Tibial artery (tissue), 4 donors: ENCODE results near the gene PARVA.

Experiments used
- DNase-seq, 2 donors: peaks; one replicate each; pipeline ENCODE4 v3.0.0-alpha.2; 2019
- H3K27ac ChIP-seq, 2 donors: fragments of 200-600 bp; sonication (generic) in 1 of 2; 1 replicate in 1 of 2; 2 replicates in 1 of 2; pipeline ENCODE4 v1.5.1; 2018 to 2019; ENCODE audit warnings: mild to moderate bottlenecking in 1 of 2
- H3K27me3 ChIP-seq, 2 donors: fragments of 200-600 bp; sonication (generic) in 1 of 2; one replicate each; pipeline versions ENCODE4 v1.5.1 to v1.6.0; 2016 to 2019
- H3K36me3 ChIP-seq, 3 donors: fragments of 200-600 bp; sonication (generic) in 2 of 3; one replicate each; pipeline ENCODE4 v1.5.1; 2016 to 2019; ENCODE audit warnings: mild to moderate bottlenecking in 2 of 3
- H3K4me1 ChIP-seq, 4 donors: fragments of 200-600 bp; sonication (generic) in 2 of 4; 1 replicate in 3 of 4; 2 replicates in 1 of 4; pipeline ENCODE4 v1.5.1; 2016 to 2019
- H3K4me3 ChIP-seq, 2 donors: fragments of 200-600 bp; sonication (generic) in 1 of 2; 1 replicate in 1 of 2; 2 replicates in 1 of 2; pipeline ENCODE4 v1.5.1; 2018 to 2019; ENCODE audit warnings: mild to moderate bottlenecking in 2 of 2
- H3K9me3 ChIP-seq, 3 donors: fragments of 200-600 bp; sonication (generic) in 1 of 3; one replicate each; pipeline ENCODE4 v1.5.1; 2016 to 2019
- intact Hi-C: fragments of 100-400 bp; cut with DNase I; formaldehyde crosslinking; loops from one replicate; pipeline ENCODE4 v1.15.0; 2023; ENCODE audit warnings: low total_unique reads
- TF ChIP-seq, protein P1 (sequence below), 2 experiments: fragments of 200-600 bp in 1 of 2; fragments of 450-650 bp in 1 of 2; IDR thresholded peaks; one replicate each; pipeline ENCODE4 v1.5.1; 2017 to 2019; ENCODE audit warnings: antibody characterized with exemption in 2 of 2, mild to moderate bottlenecking in 1 of 2, moderate library complexity in 1 of 2

PARVA gene

DNA sequence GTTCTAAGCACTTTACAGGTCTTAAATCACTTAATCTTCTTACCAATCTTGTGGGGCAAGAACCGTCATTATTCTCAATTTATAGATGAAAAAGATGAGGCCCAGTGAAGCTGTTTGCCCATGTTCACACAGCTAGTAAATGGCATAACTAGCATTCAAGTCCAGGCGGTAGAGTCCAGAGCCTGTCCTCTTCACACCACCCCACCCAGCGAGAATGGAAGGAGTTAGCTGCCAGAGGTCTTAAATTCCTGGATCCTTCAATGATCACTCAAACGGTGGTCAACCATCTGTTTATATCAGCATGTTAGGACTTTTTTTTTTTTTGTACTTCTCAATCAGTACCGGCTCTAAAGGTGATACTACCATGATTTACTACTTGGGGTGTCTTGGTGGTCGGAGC lies 43.3 kb downstream of the PARVA start:
- H3K4me3 ChIP-seq = no peak overlapping the region
- no peaks in the 10 kb centered on the region for H3K27me3 ChIP-seq
- DNase-seq = no peak
- TF ChIP-seq, protein P1, sequence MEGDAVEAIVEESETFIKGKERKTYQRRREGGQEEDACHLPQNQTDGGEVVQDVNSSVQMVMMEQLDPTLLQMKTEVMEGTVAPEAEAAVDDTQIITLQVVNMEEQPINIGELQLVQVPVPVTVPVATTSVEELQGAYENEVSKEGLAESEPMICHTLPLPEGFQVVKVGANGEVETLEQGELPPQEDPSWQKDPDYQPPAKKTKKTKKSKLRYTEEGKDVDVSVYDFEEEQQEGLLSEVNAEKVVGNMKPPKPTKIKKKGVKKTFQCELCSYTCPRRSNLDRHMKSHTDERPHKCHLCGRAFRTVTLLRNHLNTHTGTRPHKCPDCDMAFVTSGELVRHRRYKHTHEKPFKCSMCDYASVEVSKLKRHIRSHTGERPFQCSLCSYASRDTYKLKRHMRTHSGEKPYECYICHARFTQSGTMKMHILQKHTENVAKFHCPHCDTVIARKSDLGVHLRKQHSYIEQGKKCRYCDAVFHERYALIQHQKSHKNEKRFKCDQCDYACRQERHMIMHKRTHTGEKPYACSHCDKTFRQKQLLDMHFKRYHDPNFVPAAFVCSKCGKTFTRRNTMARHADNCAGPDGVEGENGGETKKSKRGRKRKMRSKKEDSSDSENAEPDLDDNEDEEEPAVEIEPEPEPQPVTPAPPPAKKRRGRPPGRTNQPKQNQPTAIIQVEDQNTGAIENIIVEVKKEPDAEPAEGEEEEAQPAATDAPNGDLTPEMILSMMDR (IDR thresholded peaks at IDR 0.05) = no peak
- H3K9me3 ChIP-seq = no peaks in the 10 kb centered on the region
- H3K36me3 ChIP-seq = no peaks in the 10 kb centered on the region
- H3K27ac ChIP-seq = no peak overlapping the region
- intact Hi-C loops = no loop called here
- H3K4me1 ChIP-seq = peaks cover 0 to 48% (median 17%) of the 10 kb centered on the region in 4 donors

DNA sequence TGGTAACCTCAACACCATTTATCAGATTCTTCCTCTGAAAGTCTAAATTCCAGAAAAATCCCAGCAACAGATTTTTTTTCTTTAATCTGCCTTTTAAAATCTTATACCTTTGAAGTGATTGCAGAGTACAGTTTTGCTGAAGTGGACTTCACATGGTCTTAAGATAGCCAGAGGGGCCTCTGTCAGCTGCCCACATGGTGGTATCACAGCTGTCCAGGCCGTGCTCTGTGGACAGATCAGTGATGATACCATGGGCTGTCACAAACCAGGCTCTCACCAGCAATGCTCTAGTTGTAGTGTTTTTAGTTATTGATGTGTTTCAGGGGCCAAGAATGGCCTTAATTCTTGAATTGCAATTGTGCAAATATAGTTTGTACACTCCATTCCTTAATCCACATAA lies 44.0 kb downstream of the PARVA start:
- Histone ChIP-seq H3K27me3 (no peaks in the 10 kb centered on the region), H3K27ac (no peak overlapping the region), H3K4me3 (no peak overlapping the region), H3K36me3 (no peaks in the 10 kb centered on the region), H3K4me1 (peaks cover 0 to 41% (median 16%) of the 10 kb centered on the region in 4 donors), H3K9me3 (no peaks in the 10 kb centered on the region)
- TF ChIP-seq, protein P1 (IDR thresholded peaks at IDR 0.05) = no peak
- no peak for DNase-seq
- intact Hi-C loops = no loop called here

DNA sequence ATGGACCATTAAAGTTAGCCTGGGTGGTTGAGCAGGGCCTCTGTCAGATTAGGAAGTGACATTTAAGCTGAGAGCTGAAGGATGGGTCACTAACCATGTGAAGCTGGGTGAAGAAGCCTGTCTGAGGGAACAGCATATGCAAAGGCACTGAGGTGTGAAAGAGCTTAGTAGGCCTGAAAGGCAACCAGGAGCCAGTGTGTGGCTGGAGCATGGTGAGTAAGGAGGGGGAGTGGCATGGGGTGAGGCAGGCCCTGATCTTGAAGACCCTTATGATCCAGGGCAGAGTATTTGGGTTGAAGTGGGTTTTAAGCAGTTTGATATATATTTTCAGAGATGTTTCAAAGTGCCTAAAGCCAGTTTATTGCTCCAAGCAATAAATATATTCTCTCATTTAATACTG lies 48.8 kb downstream of the PARVA start:
- H3K27me3 ChIP-seq = no peaks in the 10 kb centered on the region
- H3K4me1 ChIP-seq = peaks cover 0 to 45% (median 13%) of the 10 kb centered on the region in 4 donors
- H3K9me3 ChIP-seq = no peaks in the 10 kb centered on the region
- intact Hi-C loops = no loop called here
- no peak overlapping the region for H3K4me3 ChIP-seq
- DNase-seq = no peak
- no peaks in the 10 kb centered on the region for H3K36me3 ChIP-seq
- TF ChIP-seq, protein P1 (IDR thresholded peaks at IDR 0.05) = no peak
- H3K27ac ChIP-seq = no peak overlapping the region

DNA sequence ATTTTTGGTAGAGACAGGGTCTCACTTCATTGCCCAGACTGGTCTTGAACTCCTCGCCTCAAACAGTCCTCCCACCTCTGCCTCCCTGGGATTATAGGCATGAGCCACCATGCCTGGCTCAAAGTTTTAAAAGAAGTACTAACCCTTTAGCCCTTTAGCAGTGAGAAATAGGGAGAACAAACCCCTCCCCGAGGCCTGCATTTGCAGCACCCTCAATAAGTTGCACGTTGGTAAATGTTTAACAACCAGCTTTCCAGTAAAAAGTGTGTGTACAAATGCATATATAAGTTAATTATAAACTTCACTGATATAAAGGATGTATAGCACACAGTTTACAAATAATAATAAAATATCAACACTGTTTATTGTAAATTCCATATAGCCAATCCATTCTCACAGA lies 51.8 kb downstream of the PARVA start:
- Histone ChIP-seq H3K4me3 (no peak overlapping the region), H3K4me1 (peaks cover 0 to 59% (median 42%) of the 10 kb centered on the region in 4 donors), H3K9me3 (no peaks in the 10 kb centered on the region), H3K36me3 (no peaks in the 10 kb centered on the region), H3K27me3 (no peaks in the 10 kb centered on the region), H3K27ac (peak overlapping the region in 1 of 2 donors; percentile 12)
- no peak for DNase-seq
- intact Hi-C loops = no loop called here
- TF ChIP-seq, protein P1 (IDR thresholded peaks at IDR 0.05) = no peak

DNA sequence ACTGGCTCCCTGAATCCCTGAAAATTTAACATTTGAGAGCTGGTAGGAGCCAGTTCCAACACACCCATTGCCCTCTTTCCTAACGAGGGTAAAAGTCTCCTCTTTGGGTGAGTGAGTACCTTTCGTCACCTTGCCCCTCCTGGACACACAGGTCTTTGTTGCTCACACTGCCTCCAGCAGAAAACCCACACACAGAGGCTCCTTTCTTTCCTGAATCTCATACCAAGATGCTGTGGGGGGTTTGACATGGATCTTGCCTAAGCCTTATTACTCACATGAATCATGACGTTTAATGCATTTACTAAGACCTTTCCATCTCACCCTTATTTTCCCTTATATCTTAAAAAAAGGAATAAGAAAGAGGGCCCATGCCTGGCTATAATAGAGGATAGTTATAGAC lies 53.0 kb downstream of the PARVA start:
- H3K4me1 ChIP-seq = peaks cover 0 to 68% (median 54%) of the 10 kb centered on the region in 4 donors
- H3K27me3 ChIP-seq = no peaks in the 10 kb centered on the region
- no peak overlapping the region for H3K4me3 ChIP-seq

More for the DNA sequence above, 53.0 kb downstream of the PARVA start:
- H3K9me3 ChIP-seq = no peaks in the 10 kb centered on the region
- H3K36me3 ChIP-seq = no peaks in the 10 kb centered on the region
- intact Hi-C loops = no loop called here
- TF ChIP-seq, protein P1 (IDR thresholded peaks at IDR 0.05) = no peak
- DNase-seq = no peak
- H3K27ac ChIP-seq = peak overlapping the region; percentile 85 to 89
